Neuronal stem cell (in vitro differentiated cells): ENCODE results near the gene GABBR2.

Source experiments
- DNase-seq: peaks from one replicate; pipeline ENCODE4 v3.0.0-alpha.2; 2013; ENCODE audit warnings: low spot score
- H2AFZ ChIP-seq: one replicate; pipeline ENCODE4 v1.6.1; 2013; ENCODE audit warnings: mild to moderate bottlenecking, low read length, inconsistent platforms
- H2AK5ac ChIP-seq: 2 replicates; pipeline ENCODE4 v1.6.1; 2013; ENCODE audit warnings: low read depth, mild to moderate bottlenecking, inconsistent platforms, low read length, moderate library complexity, mixed read lengths
- H2BK120ac ChIP-seq: 2 replicates; pipeline ENCODE4 v1.6.1; 2013; ENCODE audit warnings: low read depth, mild to moderate bottlenecking, inconsistent platforms, low read length, moderate library complexity, mixed read lengths
- H2BK12ac ChIP-seq: one replicate; pipeline ENCODE4 v1.6.1; 2013; ENCODE audit warnings: low read length, inconsistent platforms
- H2BK15ac ChIP-seq: 2 replicates; pipeline ENCODE4 v1.6.1; 2013; ENCODE audit warnings: mild to moderate bottlenecking, low read length, inconsistent platforms, mixed read lengths
- H2BK5ac ChIP-seq: one replicate; pipeline ENCODE4 v1.6.1; 2013; ENCODE audit warnings: inconsistent platforms, mild to moderate bottlenecking, low read length, moderate library complexity
- H3K14ac ChIP-seq: one replicate; pipeline ENCODE4 v1.6.1; 2013; ENCODE audit warnings: low read length, inconsistent platforms
- H3K18ac ChIP-seq: 2 replicates; pipeline ENCODE4 v1.6.1; 2013; ENCODE audit warnings: low read length, inconsistent platforms
- H3K23ac ChIP-seq: 2 replicates; pipeline ENCODE4 v1.6.1; 2013; ENCODE audit warnings: low read depth, mild to moderate bottlenecking, mixed read lengths, low read length, inconsistent platforms; ENCODE audit not compliant: poor library complexity
- H3K27ac ChIP-seq: replicated peaks from 3 replicates; pipeline ENCODE4 v1.5.1; 2013; ENCODE audit warnings: low read length, inconsistent platforms
- H3K27me3 ChIP-seq, 3 experiments: 2 replicates each; pipeline ENCODE4 v1.6.1; 2013; ENCODE audit warnings: low read length in 3 of 3, mild to moderate bottlenecking in 2 of 3, inconsistent platforms in 1 of 3, low read depth in 1 of 3, mixed read lengths in 1 of 3, moderate library complexity in 1 of 3; ENCODE audit not compliant: control insufficient read depth in 3 of 3, insufficient read depth in 3 of 3
- H3K36me3 ChIP-seq, 2 donors: replicated peaks in 1 of 2; 2 replicates each; pipeline ENCODE4 v1.6.1; 2013; ENCODE audit warnings: low read length in 2 of 2; ENCODE audit not compliant: control insufficient read depth in 2 of 2, insufficient read depth in 2 of 2
- H3K4ac ChIP-seq: 2 replicates; pipeline ENCODE4 v1.6.1; 2013; ENCODE audit warnings: inconsistent platforms, mild to moderate bottlenecking, low read length, moderate library complexity
- H3K4me1 ChIP-seq, 2 donors: 1 replicate in 1 of 2; 2 replicates in 1 of 2; pipeline ENCODE4 v1.6.1; 2013; ENCODE audit warnings: low read length in 2 of 2, low read depth in 1 of 2; ENCODE audit not compliant: control insufficient read depth in 2 of 2, insufficient read depth in 1 of 2
- H3K4me2 ChIP-seq: one replicate; pipeline ENCODE4 v1.6.1; 2013; ENCODE audit warnings: mild to moderate bottlenecking, low read length, inconsistent platforms; ENCODE audit not compliant: insufficient read depth, poor library complexity, severe bottlenecking
- H3K4me3 ChIP-seq, 2 donors: 2 replicates each; pipeline ENCODE4 v1.5.1; 2013; ENCODE audit warnings: low read length in 2 of 2, mild to moderate bottlenecking in 2 of 2, inconsistent platforms in 1 of 2, moderate library complexity in 1 of 2
- H3K79me1 ChIP-seq: one replicate; pipeline ENCODE4 v1.6.1; 2013; ENCODE audit warnings: low read depth, mild to moderate bottlenecking, inconsistent platforms, low read length, moderate library complexity
- H3K9ac ChIP-seq: one replicate; pipeline ENCODE4 v1.6.1; 2013; ENCODE audit warnings: mild to moderate bottlenecking, low read depth, low read length, inconsistent platforms; ENCODE audit not compliant: poor library complexity
- H3K9me3 ChIP-seq, 2 donors: replicated peaks in 1 of 2; 2 replicates each; pipeline versions ENCODE3 to v1.6.1; 2013; ENCODE audit warnings: low read length in 2 of 2, mild to moderate bottlenecking in 2 of 2, inconsistent platforms in 1 of 2, low read depth in 1 of 2, mixed read lengths in 1 of 2, moderate library complexity in 1 of 2; ENCODE audit not compliant: control insufficient read depth in 2 of 2, insufficient read depth in 1 of 2
- H4K8ac ChIP-seq: one replicate; pipeline ENCODE4 v1.6.1; 2013; ENCODE audit warnings: low read depth, mild to moderate bottlenecking, inconsistent platforms, low read length, moderate library complexity
- H4K91ac ChIP-seq: one replicate; pipeline ENCODE4 v1.6.1; 2013; ENCODE audit warnings: low read length, low read depth, mild to moderate bottlenecking, inconsistent platforms; ENCODE audit not compliant: poor library complexity
- WGBS, 2 donors: extraction: QIAGEN DNeasy Blood & Tissue Kit; methylation state at CpG; one replicate each; pipeline ENCODE4 v1.1.7; 2013; ENCODE audit warnings: missing lambda C conversion rate in 2 of 2, mixed read lengths in 1 of 2; ENCODE audit not compliant: insufficient read length in 2 of 2, insufficient replicate concordance in 1 of 2; ENCODE audit errors: extremely low coverage in 2 of 2; 5-methylcytosine and 5-hydroxymethylcytosine counted together

The GABBR2 gene

GRCh38 chr9:98365781-98366180 lies 343.0 kb downstream of the GABBR2 start:
- H3K14ac ChIP-seq: no peak overlapping the region
- H2BK5ac ChIP-seq: no peak overlapping the region
- H3K79me1 ChIP-seq: no peaks in the 10 kb centered on the region
- H4K8ac ChIP-seq: no peak overlapping the region
- H2BK120ac ChIP-seq: no peak overlapping the region
- H3K27ac ChIP-seq: no peak overlapping the region
- peaks cover 0 to 6% (median 2%) of the 10 kb centered on the region in 3 experiments for H3K27me3 ChIP-seq
- H3K23ac ChIP-seq: no peak overlapping the region
- H2BK12ac ChIP-seq: no peak overlapping the region
- H3K4me2 ChIP-seq: no peak overlapping the region
- no peak overlapping the region for H3K18ac ChIP-seq
- no peak for DNase-seq
- no peak overlapping the region for H3K4me3 ChIP-seq
- H2AK5ac ChIP-seq: no peak overlapping the region
- peaks cover 4 to 10% of the 10 kb centered on the region in 2 donors for H3K9me3 ChIP-seq
- H3K9ac ChIP-seq: no peak overlapping the region
- H4K91ac ChIP-seq: no peak overlapping the region
- no CpG with 5 or more reads among the region's 1 CpG for WGBS, 2 donors
- no peak overlapping the region for H3K4ac ChIP-seq
- no peak overlapping the region for H2BK15ac ChIP-seq
- H3K36me3 ChIP-seq: no peaks in the 10 kb centered on the region
- H2AFZ ChIP-seq: no peak overlapping the region
- H3K4me1 ChIP-seq: no peaks in the 10 kb centered on the region

GRCh38 chr9:98365227-98365669 lies 343.5 kb downstream of the GABBR2 start:
- Histone ChIP-seq H2BK5ac (no peak overlapping the region), H2AFZ (no peak overlapping the region), H3K4ac (no peak overlapping the region), H3K4me3 (no peak overlapping the region), H3K4me1 (no peaks in the 10 kb centered on the region), H2BK15ac (no peak overlapping the region), H4K8ac (no peak overlapping the region), H3K36me3 (no peaks in the 10 kb centered on the region), H2BK12ac (no peak overlapping the region), H4K91ac (no peak overlapping the region), H3K18ac (no peak overlapping the region), H3K4me2 (no peak overlapping the region), H2AK5ac (no peak overlapping the region), H3K79me1 (no peaks in the 10 kb centered on the region), H3K14ac (no peak overlapping the region), H3K27me3 (peaks cover 0 to 11% (median 2%) of the 10 kb centered on the region in 3 experiments), H3K9me3 (peaks cover 4 to 10% of the 10 kb centered on the region in 2 donors), H2BK120ac (no peak overlapping the region), H3K23ac (no peak overlapping the region), H3K9ac (no peak overlapping the region), H3K27ac (no peak overlapping the region)
- no peak for DNase-seq
- WGBS, 2 donors: no CpG with 5 or more reads among the region's 1 CpG

GRCh38 chr9:98364086-98364485 lies 344.6 kb downstream of the GABBR2 start:
- H2BK15ac ChIP-seq: no peak overlapping the region
- no peak overlapping the region for H4K91ac ChIP-seq
- H3K27ac ChIP-seq: no peak overlapping the region
- H3K79me1 ChIP-seq: no peaks in the 10 kb centered on the region
- H2BK120ac ChIP-seq: no peak overlapping the region
- H3K9ac ChIP-seq: no peak overlapping the region
- no peaks in the 10 kb centered on the region for H3K36me3 ChIP-seq
- H3K18ac ChIP-seq: no peak overlapping the region
- no peak overlapping the region for H2BK5ac ChIP-seq
- H3K9me3 ChIP-seq: peaks cover 4 to 10% of the 10 kb centered on the region in 2 donors
- no peak overlapping the region for H3K4me2 ChIP-seq
- no peak overlapping the region for H3K4ac ChIP-seq
- H2AK5ac ChIP-seq: no peak overlapping the region
- no peak overlapping the region for H3K4me3 ChIP-seq
- H3K4me1 ChIP-seq: no peaks in the 10 kb centered on the region
- H3K27me3 ChIP-seq: peaks cover 0 to 11% (median 2%) of the 10 kb centered on the region in 3 experiments
- H3K23ac ChIP-seq: no peak overlapping the region
- no peak overlapping the region for H2BK12ac ChIP-seq
- no peak for DNase-seq
- no peak overlapping the region for H2AFZ ChIP-seq
- WGBS, 2 donors: no CpG with 5 or more reads among the region's 4 CpGs
- no peak overlapping the region for H3K14ac ChIP-seq
- H4K8ac ChIP-seq: no peak overlapping the region

- H3K9ac ChIP-seq: no peak overlapping the region
- H3K18ac ChIP-seq: no peak overlapping the region
- H3K4ac ChIP-seq: no peak overlapping the region
- no peak overlapping the region for H2BK120ac ChIP-seq
- no peak overlapping the region for H2AFZ ChIP-seq
- no peak overlapping the region for H4K8ac ChIP-seq
- no peak overlapping the region for H4K91ac ChIP-seq
- H3K9me3 ChIP-seq: peaks cover 4 to 10% of the 10 kb centered on the region in 2 donors
- no CpG with 5 or more reads among the region's 6 CpGs for WGBS, 2 donors
- no peak overlapping the region for H2BK12ac ChIP-seq
- no peak overlapping the region for H2AK5ac ChIP-seq
- peaks cover 0 to 11% (median 2%) of the 10 kb centered on the region in 3 experiments for H3K27me3 ChIP-seq
- DNase-seq: no peak
- no peak overlapping the region for H3K4me2 ChIP-seq
- no peak overlapping the region for H3K14ac ChIP-seq
- H3K23ac ChIP-seq: no peak overlapping the region
- no peak overlapping the region for H3K4me3 ChIP-seq
- H2BK15ac ChIP-seq: no peak overlapping the region
- no peak overlapping the region for H3K27ac ChIP-seq
- H2BK5ac ChIP-seq: no peak overlapping the region
- H3K36me3 ChIP-seq: no peaks in the 10 kb centered on the region
- peaks cover 1% of the 10 kb centered on the region for H3K79me1 ChIP-seq
- no peaks in the 10 kb centered on the region for H3K4me1 ChIP-seq
Measured at GRCh38 chr9:98363644-98364043, 345.1 kb downstream of the GABBR2 start.
